Activated CD8-positive, alpha-beta memory T cell treated with anti-CD3 and anti-CD28 coated beads for 48 hours (primary cell): Measurements from ENCODE around the gene MAP9.
"Not testable (repeated sequence)": the region's sequence is repeated elsewhere in the genome, so short reads cannot be mapped to it uniquely, and the experiment has no call there.

Experiments used
- DNase-seq, 3 experiments: peaks; one replicate each; pipeline ENCODE4 v3.0.0-alpha.2; 2020; ENCODE audit warnings: low read depth in 2 of 3, low spot score in 2 of 3

Gene MAP9

GRCh38 chr4:155353923-155354540 is 22.7 kb downstream of the MAP9 start:
- peak in 1 of 3 experiments; percentile 3 for DNase-seq

GRCh38 chr4:155342142-155342541 is 34.6 kb downstream of the MAP9 start:
- DNase-seq, result no peak

DNA sequence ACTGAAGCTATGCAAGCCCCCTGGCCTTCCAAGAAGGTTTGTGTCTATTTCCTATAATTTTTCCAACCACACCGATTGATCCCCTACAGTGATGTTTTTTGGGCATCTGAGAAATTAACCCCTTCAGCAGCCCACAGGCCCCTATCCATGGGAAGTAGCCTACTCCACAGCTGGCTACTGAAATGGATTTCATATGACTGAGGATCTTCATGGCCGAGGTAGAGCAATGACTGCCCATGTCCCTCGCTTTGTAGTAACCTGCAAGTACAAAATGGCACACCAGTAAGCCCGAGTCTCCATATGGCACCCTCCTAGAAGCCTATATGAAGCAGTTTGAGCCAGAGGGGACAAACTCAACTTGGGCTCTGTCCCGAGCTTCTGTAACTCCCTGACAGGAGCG is 36.8 kb downstream of the MAP9 start:
- DNase-seq, result no peak

DNA sequence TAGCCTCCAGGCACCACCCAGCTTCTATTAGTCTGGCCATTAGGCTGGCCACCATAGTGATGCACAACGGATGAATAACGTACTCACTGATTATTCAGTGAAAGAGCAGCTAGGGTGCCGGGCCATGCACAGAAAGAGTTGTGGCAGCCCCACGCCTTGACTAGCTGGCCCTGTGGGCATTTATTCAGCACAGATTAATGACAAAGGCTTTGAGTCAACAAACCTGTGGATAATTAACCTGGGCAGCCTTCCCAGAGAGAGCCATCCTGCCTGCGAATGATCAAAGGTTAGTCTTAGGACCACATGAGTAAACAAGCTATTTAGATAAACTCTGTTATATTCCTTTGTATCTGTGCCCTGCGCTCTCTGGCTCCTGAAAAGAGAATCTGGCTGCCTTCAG is 37.2 kb downstream of the MAP9 start:
- DNase-seq, result no peak

GRCh38 chr4:155338196-155338595 is 38.6 kb downstream of the MAP9 start:
- DNase-seq, result no peak

- DNase-seq, result no peak
Measured at GRCh38 chr4:155336242-155336641, 40.5 kb downstream of the MAP9 start.

DNA sequence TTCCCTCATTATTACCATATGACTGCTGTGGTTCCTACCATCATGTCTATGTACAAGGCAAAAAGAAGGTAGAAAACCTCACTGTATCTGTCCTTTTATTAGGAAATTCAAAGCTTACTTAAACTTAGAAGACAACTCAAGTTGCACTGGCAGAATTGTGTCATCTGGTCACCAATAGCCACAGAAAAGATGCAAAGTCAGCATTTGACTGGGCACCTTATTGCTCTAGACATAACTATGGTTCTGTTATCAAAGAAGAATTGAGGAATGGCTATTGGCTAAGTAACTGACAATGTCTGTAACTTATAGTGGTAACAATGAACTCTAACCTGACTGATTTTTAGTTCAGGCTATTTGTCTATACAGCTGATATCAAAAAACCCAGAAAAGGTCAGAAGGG is 45.3 kb downstream of the MAP9 start:
- no peak for DNase-seq

DNA sequence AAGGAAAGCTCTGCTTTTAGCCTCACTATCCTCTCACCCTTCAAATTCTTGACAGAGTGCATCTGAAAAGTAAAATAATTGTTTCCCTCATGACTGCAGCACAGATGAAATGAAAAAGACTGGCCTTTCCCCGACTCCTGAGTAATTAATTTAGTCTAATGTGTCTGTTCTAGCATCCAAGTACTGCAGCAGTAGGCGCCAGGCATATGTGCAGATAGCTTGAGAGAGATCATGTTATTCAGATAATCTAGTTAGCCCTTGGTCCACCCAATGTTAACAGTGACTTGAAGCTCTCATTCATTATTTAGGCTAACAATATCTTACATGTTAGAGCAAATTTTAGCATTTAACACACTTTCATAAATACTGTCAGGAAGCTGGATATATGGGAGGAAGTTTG is 54.0 kb downstream of the MAP9 start:
- no peak for DNase-seq

GRCh38 chr4:155321006-155321405 is 55.8 kb downstream of the MAP9 start:
- DNase-seq, result no peak

DNA sequence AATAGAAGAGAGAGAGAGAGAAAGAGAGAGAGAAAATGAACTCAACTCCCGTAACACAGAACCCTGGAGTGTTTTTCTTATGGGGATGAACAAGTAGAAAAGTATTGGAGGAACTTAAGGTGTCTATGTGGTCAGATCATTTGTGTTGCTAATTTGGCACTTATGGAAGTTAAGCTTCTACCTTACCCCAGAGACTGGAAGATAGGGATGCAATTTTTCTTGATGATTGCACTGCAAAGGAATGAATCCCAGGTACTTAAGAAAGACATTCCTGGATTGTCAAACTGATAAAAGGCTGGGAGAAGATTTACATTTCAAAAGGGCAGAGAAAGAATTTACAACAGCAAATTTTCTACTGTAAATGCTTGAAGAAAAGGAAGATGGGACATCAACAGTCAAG is 57.2 kb downstream of the MAP9 start:
- no peak for DNase-seq

DNA sequence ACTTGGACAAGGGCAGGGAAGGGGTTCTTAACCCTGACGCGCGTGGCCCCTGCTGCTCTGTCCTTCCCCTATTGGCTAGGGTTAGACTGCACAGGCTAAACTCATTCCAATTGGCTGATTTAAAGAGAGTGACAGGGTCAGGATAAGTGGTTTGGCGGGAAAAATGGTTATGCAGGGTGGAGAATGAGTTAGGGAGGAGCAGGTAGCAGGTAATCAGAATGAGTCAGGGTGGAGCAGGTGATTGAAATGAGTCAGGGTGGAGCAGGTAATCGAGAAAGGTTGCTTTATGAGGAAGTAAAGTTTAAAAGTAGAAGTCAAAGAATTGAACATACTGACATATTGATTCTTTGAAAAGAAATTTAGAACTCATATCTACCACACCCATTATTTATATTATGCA is 64.7 kb downstream of the MAP9 start:
- DNase-seq, result not testable (repeated sequence)

- no peak for DNase-seq
Measured at GRCh38 chr4:155307731-155308277, 69.0 kb downstream of the MAP9 start.

GRCh38 chr4:155305619-155306018 is 71.1 kb downstream of the MAP9 start:
- no peak for DNase-seq

- no peak for DNase-seq
Measured at GRCh38 chr4:155304375-155304774, 72.4 kb downstream of the MAP9 start.

DNA sequence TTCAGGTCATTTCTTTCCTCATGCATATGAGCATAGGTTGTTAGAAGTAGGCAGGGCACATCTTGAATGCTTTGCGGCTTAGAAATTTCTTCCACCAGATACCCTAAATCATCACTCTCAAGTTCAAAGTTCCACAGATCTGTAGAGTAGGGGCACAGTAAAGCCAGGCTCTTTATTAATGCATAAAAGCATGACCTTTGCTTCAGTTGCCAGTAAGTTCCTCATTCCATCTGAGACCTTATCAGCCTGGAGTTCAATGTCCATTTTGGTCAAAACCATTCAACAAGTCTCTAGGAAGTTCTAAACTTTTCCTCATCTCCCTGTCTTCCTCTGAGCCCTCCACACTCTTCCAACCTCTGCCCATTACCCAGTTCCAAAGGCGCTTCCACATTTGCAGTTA is 77.7 kb downstream of the MAP9 start:
- DNase-seq, result no peak
